ENCODE results near the gene EPHA8.

EPHA8 gene

DNA sequence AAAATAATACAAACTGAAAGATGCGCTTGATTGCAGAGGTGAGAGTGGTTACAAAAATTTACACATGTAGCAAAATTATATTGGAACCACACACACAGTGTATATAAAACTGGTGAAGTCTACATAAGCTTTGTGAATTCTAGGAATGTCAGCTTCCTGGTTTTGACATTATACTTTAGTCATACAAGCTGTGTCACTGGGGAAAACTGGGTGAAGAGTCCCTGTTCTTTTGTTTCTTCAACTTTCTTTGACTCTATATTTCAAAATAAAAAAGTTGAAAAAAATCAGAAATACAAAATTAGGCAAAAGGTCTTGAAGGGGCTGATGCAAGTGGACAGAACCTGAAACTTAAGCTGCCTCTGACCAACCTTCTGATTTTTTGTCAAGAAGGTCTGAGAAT lies 83.1 kb downstream of the EPHA8 start:
- no peak for DNase-seq (ENCODE audit: low read depth)

DNA sequence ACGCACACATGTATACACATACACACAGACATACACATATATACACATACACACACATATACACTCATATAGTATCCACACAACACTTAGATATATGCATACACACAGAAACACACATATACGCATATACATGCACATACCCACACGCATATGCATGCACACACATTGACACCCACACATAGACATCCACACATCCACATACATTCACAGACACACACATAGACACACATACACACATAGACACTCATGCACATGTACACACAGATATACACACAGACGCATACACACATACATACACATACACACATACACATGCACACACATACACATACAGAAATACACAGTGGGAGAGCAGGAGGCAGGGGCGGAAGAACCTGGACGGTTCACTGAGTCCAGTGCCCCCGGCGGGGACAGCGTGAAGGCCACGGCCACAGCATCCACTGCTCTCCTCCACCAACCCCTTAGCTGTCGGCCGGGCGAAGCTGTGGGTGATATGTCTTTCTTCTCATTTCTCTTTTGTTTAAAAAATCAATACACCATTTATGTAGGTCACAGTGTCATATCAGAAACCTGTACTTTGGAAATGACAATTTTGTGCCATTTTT lies 86.9 kb downstream of the EPHA8 start:
- DNase-seq (ENCODE audit: low read depth) = no peak

DNA sequence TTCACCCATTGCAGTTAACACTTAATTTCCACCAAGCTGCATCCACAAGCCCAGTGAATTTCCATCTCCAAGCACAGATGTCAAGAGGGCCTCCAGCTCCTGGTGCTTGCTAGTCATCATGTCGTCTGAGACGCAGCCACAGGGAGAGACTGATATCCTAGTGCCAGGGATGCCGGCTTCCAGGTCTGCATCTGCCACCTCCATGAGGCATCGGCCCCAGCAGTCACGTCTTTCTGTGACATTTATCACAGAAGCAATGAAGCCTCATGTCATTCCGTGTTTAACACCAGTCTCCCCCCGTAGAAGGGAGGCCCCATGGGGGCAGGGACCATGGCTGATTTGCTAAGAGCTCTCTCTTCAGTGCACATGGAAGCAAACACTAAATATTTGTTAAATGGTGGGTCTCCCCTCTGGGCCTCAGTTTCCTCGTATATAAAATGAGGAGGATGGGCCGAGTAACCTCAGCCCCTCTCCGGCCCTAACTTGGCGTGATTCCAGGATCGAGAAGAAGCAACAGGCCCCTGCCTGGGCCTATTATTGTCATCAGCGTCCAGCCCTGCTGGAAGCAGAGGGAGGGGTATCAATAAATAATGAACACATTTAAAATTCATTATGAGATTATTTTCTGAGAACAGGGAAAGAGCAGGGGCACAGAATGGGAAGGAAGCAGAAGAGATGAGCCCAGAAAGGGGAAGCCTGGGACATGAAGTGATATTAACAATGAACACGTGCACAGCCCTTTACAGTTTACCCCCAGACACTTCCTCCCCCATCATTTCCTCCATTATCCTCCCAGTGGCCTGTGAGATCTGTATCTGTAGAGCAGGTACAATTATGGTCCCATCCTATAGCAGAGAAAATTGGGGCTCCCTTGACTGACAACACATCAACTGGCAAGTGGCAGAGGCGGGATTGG lies 88.9 kb downstream of the EPHA8 start:
- DNase-seq (ENCODE audit: low read depth) = no peak

DNA sequence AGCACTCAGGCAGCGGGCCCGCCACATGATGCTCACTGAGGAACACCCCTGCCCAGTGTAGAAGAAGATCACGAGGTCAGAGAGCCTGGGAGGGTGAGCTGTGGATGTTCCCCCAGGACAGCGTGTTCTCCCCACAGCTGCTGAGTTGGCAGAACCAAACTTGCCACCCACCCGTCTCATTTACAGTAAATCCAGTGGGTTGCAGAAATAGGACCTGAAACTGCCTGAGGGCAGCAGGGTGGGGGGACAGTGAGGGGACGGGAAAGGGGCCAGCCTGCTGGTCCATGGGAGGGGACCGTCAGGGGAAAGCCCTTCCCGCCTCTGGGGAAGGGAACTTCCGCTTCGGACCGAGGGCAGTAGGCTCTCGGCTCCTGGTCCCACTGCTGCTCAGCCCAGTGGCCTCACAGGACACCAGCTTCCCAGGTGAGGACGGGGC lies 89.6 kb downstream of the EPHA8 start, which contains the start of gene C1QB:
Gene C1QB (plus strand): TSS at position 356 of the 436 bp plus-strand sequence. CDS start 6,227 bp downstream, outside the sequence.
- DNase-seq (ENCODE audit: low read depth) = no peak
